ENCODE measurements around the gene CHST7.
"Not testable (repeated sequence)": the region's sequence is repeated elsewhere in the genome, so short reads cannot be mapped to it uniquely, and the experiment has no call there.

CHST7 gene

GRCh38 chrX:46573331-46573891, at the start of gene CHST7:
TSS of gene CHST7 (plus strand) at chrX:46573765. CDS start at chrX:46573932, 167 bp downstream.
- peak; percentile 75 for DNase-seq (ENCODE audit: low read depth)

DNA sequence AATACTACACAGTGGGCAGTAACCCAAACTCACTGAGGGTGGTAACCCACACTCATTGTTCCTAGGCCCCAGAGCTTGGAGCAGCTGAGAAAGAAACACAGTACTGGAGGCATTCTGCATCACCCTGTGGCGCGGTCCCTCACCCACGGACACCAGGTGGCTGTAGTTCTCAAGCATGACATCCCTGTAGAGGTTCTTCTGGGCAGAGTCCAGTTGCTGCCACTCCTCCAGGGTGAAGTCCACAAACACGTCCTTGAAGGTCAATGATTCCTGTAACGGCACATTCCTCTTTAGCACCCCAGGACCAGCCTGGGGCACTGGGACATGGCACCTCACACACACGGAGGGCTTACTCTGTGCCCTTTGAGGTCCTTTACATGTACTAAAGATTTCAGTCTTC, 44.9 kb upstream of the CHST7 start:
- not testable (repeated sequence) for DNase-seq (ENCODE audit: low read depth)

GRCh38 chrX:46529740-46530403, 43.7 kb upstream of the CHST7 start:
- not testable (repeated sequence) for DNase-seq (ENCODE audit: low read depth)

- not testable (repeated sequence) for DNase-seq (ENCODE audit: low read depth)
These were observed 43.1 kb upstream of the CHST7 start for GRCh38 chrX:46530404-46530908.

GRCh38 chrX:46531442-46531841, 42.1 kb upstream of the CHST7 start:
- no peak for DNase-seq (ENCODE audit: low read depth)

DNA sequence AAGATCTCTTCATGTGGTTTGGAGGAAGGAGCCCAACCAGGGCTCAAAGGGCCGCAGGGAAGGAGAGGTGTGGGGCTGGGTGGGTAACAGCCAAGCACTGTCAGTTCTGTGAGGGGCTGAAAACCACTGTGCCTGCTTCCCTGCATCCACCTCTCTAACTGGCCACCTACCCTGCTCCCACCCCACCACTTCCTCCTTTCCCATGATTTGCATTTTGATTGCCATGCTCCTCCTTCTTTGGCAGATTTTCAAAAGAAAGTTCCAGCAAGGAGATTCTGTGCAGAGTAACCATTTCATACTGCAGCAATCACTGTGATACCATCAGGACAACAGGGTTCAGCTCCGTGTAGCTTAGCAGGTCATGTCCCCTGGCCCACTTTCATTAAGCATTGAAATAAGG, 30.1 kb upstream of the CHST7 start:
- DNase-seq (ENCODE audit: low read depth) = no peak

DNA sequence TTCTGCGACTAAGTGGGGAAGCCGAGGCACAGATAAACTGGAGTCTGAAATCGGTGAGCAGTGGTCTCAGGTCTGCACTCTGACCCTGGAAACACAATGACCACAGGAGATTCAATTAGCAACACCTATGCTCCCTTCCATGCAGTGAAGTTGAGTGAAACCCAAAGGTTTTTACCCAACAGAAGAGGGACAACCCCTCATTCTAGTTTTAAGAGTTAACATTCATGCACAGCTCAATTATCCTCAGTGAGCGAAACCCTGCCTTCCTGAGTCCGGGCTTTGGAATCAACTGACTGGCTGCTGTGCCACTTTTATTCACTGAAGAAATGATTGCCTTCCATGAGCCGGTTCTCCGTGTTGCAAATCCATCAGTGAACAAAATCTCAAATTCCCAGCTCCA, 29.0 kb upstream of the CHST7 start:
- not testable (repeated sequence) for DNase-seq (ENCODE audit: low read depth)

DNA sequence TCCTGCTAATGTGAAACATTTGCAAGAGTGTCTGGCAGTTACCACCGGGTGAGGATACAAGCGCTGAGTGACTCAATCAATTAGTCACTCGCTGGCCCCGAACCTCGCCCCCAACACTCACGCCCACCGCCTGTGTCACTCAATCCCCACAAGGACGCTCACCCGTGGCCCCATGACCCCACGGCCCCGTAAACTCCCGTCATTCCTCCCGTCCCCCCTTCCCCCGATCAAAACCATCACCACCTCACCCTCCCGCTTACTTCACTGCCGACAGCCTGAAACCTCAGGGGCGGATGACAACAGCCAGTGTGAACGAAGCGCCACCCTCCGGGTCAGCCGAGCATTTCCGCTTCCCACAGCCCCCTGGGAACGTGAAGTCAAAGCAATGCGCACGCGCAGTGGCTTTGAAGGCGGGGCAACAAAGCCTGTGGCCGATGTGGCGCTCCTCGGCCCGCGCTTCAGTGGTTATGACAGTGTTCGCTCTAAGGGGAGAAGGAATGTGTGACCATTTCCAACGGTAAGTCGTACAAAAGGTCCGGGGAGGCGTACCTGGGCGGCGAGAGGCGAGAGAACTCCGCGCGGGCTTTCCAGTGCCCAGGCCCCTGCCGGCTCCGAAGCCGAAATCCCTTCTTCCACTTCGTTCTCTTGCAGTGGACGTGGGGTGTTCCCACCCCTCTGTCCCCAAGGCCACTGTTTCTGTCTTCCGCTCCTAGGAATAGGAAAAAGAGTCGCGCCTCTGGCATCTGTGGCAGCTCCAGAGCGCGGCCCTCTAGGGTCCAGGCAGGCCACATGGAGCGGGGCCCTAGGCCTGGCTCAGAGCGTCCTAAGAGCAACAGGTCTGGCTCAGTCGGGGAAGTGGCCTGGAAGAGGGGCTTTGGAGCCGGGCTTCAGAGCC, 28.2 kb upstream of the CHST7 start, which contains the start of gene ZNF674:
ZNF674 (minus strand) TSS at position 311 of the 895 bp plus-strand sequence. CDS start 3,334 bp downstream, outside the sequence.
- DNase-seq (ENCODE audit: low read depth) = peak; percentile 92

DNA sequence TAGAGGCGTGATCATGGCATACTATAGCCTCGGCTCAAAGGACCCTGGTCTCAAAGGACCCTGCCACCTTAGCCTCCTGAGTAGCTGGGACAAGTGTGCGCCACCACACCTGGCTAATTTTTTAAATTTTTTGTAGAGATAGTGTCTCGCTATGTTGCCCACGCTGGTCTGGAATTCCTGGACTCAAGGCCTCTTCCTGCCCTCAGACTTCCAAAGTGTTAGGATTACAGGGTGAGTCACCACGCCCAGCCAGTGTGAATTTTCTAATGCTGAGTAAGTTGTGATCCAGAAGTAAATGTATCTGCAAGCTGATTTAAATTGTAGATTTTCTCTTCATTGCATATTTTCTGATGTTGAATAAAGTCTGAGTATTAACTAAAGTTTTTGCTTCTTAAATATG, 25.7 kb upstream of the CHST7 start:
- DNase-seq (ENCODE audit: low read depth) = peak; percentile 83

- DNase-seq (ENCODE audit: low read depth) = no peak
These were observed 23.7 kb upstream of the CHST7 start for GRCh38 chrX:46549914-46550313.

DNA sequence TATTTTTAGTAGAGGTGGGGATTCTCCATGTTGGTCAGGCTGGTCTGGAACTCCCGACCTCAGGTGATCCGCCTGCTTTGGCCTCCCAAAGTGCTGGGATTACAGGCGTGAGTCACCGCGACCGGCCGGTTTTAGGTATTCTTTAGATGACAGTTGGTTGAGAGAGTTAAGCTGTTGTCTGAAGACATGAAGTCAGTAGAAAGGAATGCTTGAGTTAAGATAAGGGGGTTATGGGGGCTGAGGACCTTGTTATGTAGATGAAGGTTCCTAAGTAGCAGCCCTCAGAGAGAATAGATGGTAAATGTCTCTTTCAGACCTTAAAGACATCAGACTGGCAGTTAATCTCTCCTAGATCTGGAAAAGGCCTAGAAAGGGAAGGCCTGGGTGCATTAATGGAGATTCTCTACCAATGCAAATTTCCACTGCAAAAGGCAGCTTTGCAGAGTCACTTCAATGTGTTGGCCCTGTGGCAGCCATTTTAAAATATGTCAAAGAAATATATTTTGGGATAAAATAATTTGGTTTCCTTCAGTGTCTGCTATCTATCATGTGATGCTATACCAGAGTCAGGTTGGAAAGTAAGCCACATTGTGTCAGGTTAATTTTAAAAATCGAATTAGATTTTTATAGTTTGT, 22.0 kb upstream of the CHST7 start:
- DNase-seq (ENCODE audit: low read depth) = peak; percentile 68

- no peak for DNase-seq (ENCODE audit: low read depth)
These were observed 19.6 kb upstream of the CHST7 start for GRCh38 chrX:46553935-46554334.

- peak; percentile 55 for DNase-seq (ENCODE audit: low read depth)
These were observed 18.6 kb upstream of the CHST7 start for GRCh38 chrX:46554942-46555341.

DNA sequence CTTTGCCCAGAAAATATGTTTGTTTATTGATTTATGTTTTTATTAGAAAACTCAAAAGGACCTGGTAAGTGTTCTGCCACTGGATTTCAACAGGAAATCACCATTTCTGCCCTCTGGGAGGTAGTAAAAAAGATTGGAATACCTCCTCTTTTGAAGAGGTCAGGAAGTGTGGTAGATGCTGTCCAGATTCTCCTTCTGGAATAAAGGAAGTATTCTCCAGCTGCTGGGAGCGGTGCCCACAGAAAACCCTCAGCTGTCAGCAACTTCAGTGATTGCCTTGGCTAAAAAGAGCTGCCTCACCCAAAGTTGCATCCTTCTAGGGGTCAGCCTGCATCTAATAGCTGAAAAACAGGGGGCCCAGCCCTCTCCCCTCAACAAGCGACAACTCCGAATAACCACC, 14.5 kb upstream of the CHST7 start:
- DNase-seq (ENCODE audit: low read depth) = no peak

- DNase-seq (ENCODE audit: low read depth) = no peak
These were observed 11.5 kb upstream of the CHST7 start for GRCh38 chrX:46561824-46562657.

DNA sequence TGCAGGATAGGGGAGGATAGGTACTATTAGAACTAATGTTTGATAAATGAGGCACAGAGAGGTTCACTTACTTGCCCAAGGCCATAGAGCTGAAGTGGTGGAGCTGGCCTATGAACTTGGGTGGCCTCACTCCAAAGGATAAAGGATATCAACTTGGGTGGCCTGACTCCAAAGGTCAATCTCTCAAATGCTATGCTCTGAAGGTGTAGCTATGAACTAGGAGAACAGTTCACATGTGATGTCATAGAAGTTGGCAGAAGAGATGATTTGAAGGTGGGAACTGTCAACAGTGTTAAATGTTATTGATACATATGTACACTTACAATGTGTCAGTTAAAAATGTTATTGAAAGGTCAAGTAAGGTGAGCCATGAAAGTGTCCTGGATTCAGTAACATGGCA, 6.2 kb upstream of the CHST7 start:
- DNase-seq (ENCODE audit: low read depth) = no peak

DNA sequence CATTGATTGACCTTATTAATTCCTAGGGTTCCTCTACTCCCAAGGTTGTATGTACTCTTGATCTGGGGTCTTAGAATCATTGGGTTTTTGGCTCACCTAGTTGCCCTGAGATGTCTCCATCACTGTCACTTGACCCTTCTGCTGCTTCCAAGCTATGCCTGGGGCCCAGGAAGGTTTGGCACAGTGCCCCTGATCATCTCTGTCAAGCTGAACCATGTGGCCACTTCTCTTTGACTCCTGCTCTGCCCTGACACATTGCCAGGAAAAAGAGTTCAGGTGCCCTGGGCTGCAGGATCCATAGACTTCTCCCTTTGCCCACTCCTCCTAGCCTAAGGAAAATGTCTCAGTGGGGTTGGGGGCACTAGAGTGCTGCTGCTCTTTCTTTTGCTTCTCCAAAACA, 3.9 kb upstream of the CHST7 start:
- DNase-seq (ENCODE audit: low read depth) = no peak

DNA sequence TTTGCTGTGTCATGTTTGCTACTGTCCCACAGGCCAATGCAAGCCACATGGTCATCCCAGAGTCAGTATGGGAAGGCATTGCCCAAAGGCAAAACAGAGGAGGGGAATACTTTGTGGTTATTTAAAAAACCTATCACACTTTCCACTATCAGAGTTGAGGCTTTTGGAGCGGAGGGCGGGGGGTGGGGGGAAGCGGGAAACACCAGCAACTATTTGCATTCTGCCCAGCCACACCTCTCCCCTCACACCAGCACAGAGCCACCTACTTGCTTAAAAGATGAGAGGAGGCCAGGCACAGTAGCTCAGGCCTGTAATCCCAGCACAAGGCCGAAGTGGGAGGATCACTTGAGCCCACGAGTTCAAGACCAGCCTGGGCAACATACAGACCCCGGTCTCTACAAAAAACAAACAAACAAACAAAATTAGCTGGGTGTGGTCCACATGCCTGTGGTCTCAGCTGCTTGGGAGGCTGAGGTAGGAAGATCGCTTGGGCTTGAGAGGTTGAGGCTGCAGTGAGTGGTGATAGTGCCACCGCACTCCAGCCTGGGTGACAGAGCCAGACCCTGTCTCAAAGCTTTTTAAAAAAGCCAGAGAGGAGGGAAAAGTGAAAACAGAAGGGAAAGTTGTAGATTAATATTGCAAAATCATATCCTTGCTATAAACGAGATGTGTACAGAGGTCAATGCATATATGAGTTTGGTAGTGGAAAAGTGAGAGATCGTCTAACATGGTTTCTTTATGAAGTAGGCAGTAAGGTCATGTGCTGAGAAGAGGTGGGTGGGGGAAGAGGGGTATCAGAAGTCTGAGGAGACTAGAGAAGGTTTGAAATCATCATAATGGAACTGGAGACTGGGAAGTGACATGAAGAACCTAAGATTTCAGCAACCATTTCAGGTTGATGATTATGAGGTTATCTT, 1.9 kb upstream of the CHST7 start:
- no peak for DNase-seq (ENCODE audit: low read depth)

DNA sequence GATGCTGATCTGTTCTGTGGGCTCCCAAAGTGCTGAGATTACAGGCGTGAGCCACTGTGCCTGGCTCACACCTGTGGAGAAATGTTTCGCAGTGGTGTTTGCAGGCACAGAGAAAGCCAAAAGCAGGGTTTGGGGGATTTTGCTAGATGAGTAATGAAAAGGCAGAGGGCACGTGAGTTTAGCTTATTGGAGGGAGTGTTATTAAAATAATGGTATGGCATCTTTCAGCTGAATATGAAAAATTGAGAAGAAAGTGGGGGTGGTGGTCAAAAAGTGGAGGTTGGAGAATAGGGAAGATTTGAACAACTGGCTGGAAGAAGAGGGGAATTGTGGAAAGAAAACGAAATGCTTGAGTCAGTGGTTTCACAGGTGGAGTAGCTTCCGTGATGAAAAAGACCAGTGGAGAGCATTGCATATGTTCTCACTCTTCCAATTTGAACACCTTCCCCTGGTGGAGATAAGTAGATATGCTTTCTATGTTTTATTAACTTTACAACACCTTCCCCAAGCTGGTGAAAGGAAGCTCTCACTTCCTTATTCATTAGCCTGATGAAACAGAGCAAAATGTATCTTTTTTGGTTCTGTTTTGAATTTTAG, 1.1 kb upstream of the CHST7 start:
- DNase-seq (ENCODE audit: low read depth) = peak; percentile 11

Data from ELR (cell line).